ENCODE results near the gene CNTF. TPM values are rescaled to one million over a fixed set of nuclear protein-coding genes. Genes with fewer than 3 reads are reported as not detected.

The CNTF gene
- total and polyA plus RNA-seq, 2 experiments from 2014 or later = 0.46 to 1.6 TPM

DNA sequence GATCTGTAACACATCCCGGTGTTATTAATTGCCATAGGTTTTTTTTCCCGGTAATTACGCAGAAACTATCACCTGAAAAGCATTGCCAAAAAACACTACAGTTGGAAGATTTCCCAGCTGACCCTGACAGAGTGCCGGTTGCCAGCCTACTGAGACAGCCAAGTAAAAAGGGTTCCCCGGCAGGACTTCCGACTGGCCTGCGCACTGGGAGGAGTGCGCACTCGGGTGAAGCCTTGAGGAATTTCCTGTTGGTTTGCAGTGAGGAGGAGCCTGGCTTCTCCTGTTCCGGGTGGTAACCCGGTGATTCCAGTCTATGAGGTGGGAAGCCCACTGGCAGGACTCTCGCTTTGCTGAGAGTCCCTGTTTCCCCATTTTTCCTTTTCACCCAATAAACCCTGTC lies 52.1 kb downstream of the CNTF start:
- Histone ChIP-seq H3K36me3 (ENCODE audit: low read depth) (no peaks in the 10 kb centered on the region), H3K27me3 (replicated peaks; ENCODE audit: insufficient read depth) (0 out of 2 replicates have a peak, but pooled peaks cover 4% of the 10 kb centered on the region), H3K79me2 (ENCODE audit: insufficient read depth) (no peaks in the 10 kb centered on the region), H3K9ac (no peak overlapping the region), H3K9me2 (ENCODE audit: insufficient read depth) (no peaks in the 10 kb centered on the region), H4K20me1 (ENCODE audit: insufficient read depth) (no peaks in the 10 kb centered on the region), H3K4me1 (ENCODE audit: insufficient read depth) (no peaks in the 10 kb centered on the region), H3K9me3 (ENCODE audit: low read depth) (no peaks in the 10 kb centered on the region), H3K4me2 (ENCODE audit: unreplicated experiment) (no peak overlapping the region), H2AFZ (no peak overlapping the region), H3K27ac (no peak overlapping the region), H3F3A (ENCODE audit: insufficient read depth) (no peaks in the 10 kb centered on the region), H3K4me3 (no peak overlapping the region)
- 69 to 71% methylated on average over 12 of the region's 12 CpGs for WGBS, 2 experiments (ENCODE audit: low coverage in 1 of 2, low lambda C conversion rate in 2 of 2, missing lambda C conversion rate in 2 of 2)
- TF ChIP-seq EZH2 (IDR thresholded peaks at IDR 0.05; ENCODE audit: insufficient read depth, poor library complexity, severe bottlenecking) (no peak), EZH2phosphoT487 (IDR thresholded peaks at IDR 0.05; ENCODE audit: insufficient read depth, low read depth) (no peak)
- in situ Hi-C loops (cut with MboI) = no loop called here
- DNase-seq = no peak

Other genes starting within 250 kb of the CNTF start
- gene OR5B3, start 215.8 kb upstream of the CNTF start, total RNA-seq (2014; rRNA removed; shearing (Covaris generic)) = not detected in 2 replicates
- gene OR5B3, start 215.8 kb upstream of the CNTF start, polyA plus RNA-seq (2016; fragmentation: Nextera tagmentation; extraction: Ambion mirVana) = not detected in 2 replicates
- not detected in 2 replicates for gene OR5B2, start 194.5 kb upstream of the CNTF start, total RNA-seq (2014; rRNA removed; shearing (Covaris generic))
- gene OR5B2, start 194.5 kb upstream of the CNTF start, polyA plus RNA-seq (2016; fragmentation: Nextera tagmentation; extraction: Ambion mirVana) = not detected in 2 replicates
- gene OR5B12, start 180.4 kb upstream of the CNTF start, total RNA-seq (2014; rRNA removed; shearing (Covaris generic)) = not detected in 2 replicates
- gene OR5B12, start 180.4 kb upstream of the CNTF start, polyA plus RNA-seq (2016; fragmentation: Nextera tagmentation; extraction: Ambion mirVana) = not detected in 2 replicates
- gene OR5B21, start 114.6 kb upstream of the CNTF start, total RNA-seq (2014; rRNA removed; shearing (Covaris generic)) = not detected in 2 replicates
- gene OR5B21, start 114.6 kb upstream of the CNTF start, polyA plus RNA-seq (2016; fragmentation: Nextera tagmentation; extraction: Ambion mirVana) = not detected in 2 replicates
- gene LPXN, start 46.8 kb upstream of the CNTF start, total RNA-seq (2014; rRNA removed; shearing (Covaris generic)) = 164 and 169 TPM in 2 replicates
- gene LPXN, start 46.8 kb upstream of the CNTF start, polyA plus RNA-seq (2016; fragmentation: Nextera tagmentation; extraction: Ambion mirVana) = 134 and 139 TPM in 2 replicates
- gene ZFP91, start 43.6 kb upstream of the CNTF start, total RNA-seq (2014; rRNA removed; shearing (Covaris generic)) = 58.8 and 59.0 TPM in 2 replicates
- 20.8 and 21.4 TPM in 2 replicates for gene ZFP91, start 43.6 kb upstream of the CNTF start, polyA plus RNA-seq (2016; fragmentation: Nextera tagmentation; extraction: Ambion mirVana)
- gene GLYAT, start 109.3 kb downstream of the CNTF start, total RNA-seq (2014; rRNA removed; shearing (Covaris generic)) = not detected in 2 replicates
- gene GLYAT, start 109.3 kb downstream of the CNTF start, polyA plus RNA-seq (2016; fragmentation: Nextera tagmentation; extraction: Ambion mirVana) = not detected in 2 replicates
- gene GLYATL2, start 222.0 kb downstream of the CNTF start, total RNA-seq (2014; rRNA removed; shearing (Covaris generic)) = 0.65 TPM in 1 of 2 replicates, not detected in the other
- gene GLYATL2, start 222.0 kb downstream of the CNTF start, polyA plus RNA-seq (2016; fragmentation: Nextera tagmentation; extraction: Ambion mirVana) = 0.29 and 0.80 TPM in 2 replicates

All from GM23248 (cell line).